Lung (tissue), 12 donors: Measurements from ENCODE around the gene PSME4. TPM values are rescaled to one million over a fixed set of nuclear protein-coding genes. Genes with fewer than 3 reads are reported as not detected.

Experiments
- ATAC-seq: fragments of 200-7000 bp; cut with Tn5 transposase; one replicate; pipeline ENCODE4 v1.9.1; 2020; ENCODE audit warnings: moderate number of reproducible peaks; ENCODE audit not compliant: insufficient read depth, low FRiP score
- DNase-seq, 3 donors: peaks; one replicate each; pipeline ENCODE4 v3.0.0-alpha.2; 2013 to 2017
- H3K27ac ChIP-seq, 2 donors: one replicate each; pipeline ENCODE4 v1.5.1; 2013; ENCODE audit warnings: mild to moderate bottlenecking in 2 of 2, moderate library complexity in 2 of 2, control low read depth in 1 of 2, inconsistent platforms in 1 of 2, low read depth in 1 of 2, low read length in 1 of 2
- H3K27me3 ChIP-seq, 3 donors: one replicate each; pipeline ENCODE4 v1.5.1; 2013; ENCODE audit warnings: low read length in 2 of 3; ENCODE audit not compliant: control insufficient read depth in 3 of 3, insufficient read depth in 3 of 3
- H3K36me3 ChIP-seq, 4 donors: one replicate each; pipeline ENCODE4 v1.5.1; 2013; ENCODE audit warnings: low read length in 4 of 4, mild to moderate bottlenecking in 1 of 4, moderate library complexity in 1 of 4; ENCODE audit not compliant: control insufficient read depth in 4 of 4, insufficient read depth in 4 of 4
- H3K4me1 ChIP-seq, 5 donors: one replicate each; pipeline ENCODE4 v1.5.1; 2013; ENCODE audit warnings: low read length in 5 of 5, mild to moderate bottlenecking in 2 of 5, moderate library complexity in 1 of 5; ENCODE audit not compliant: control insufficient read depth in 5 of 5, insufficient read depth in 5 of 5
- H3K4me3 ChIP-seq: one replicate; pipeline ENCODE4 v1.5.1; 2013; ENCODE audit warnings: mild to moderate bottlenecking, control low read depth, moderate library complexity
- H3K9ac ChIP-seq, 2 donors: one replicate each; pipeline ENCODE4 v1.5.1; 2013; ENCODE audit warnings: low read length in 2 of 2, control low read depth in 1 of 2; ENCODE audit not compliant: insufficient read depth in 1 of 2
- H3K9me3 ChIP-seq, 4 donors: one replicate each; pipeline ENCODE4 v1.5.1; 2013; ENCODE audit warnings: low read length in 3 of 4, mild to moderate bottlenecking in 1 of 4, moderate library complexity in 1 of 4; ENCODE audit not compliant: control insufficient read depth in 4 of 4, insufficient read depth in 3 of 4
- CTCF ChIP-seq: IDR thresholded peaks from 2 replicates; pipeline ENCODE4 v1.5.1; 2012; ENCODE audit warnings: mild to moderate bottlenecking; ENCODE audit errors: control extremely low read depth, extremely low read depth
- WGBS, 2 donors: extraction: QIAGEN DNeasy Blood & Tissue Kit; methylation state at CpG; one replicate each; pipeline ENCODE4 v1.1.7; 2013; 5-methylcytosine and 5-hydroxymethylcytosine counted together
- polyA plus RNA-seq, 2 donors: library from polyadenylated mRNA; stranded (reverse); fragments of 200-250 nt; gene quantifications; one replicate each; pipeline ENCODE4 v1.2.1, GENCODE V29; 2013
- total RNA-seq, 2 donors: library from RNA; depleted of rRNA in 1 of 2; stranded (reverse); fragments of >200 nt in 1 of 2; gene quantifications; one replicate each; pipeline ENCODE4 v1.2.1, GENCODE V29; 2014 to 2021
- donor health status: control.
- donor health status: control.
- donor health status: Bipolar disorder and iron deficiency.
- donor health status: healthy.
- donor health status: DM: yes; HTN: yes; CAD: no.

Gene PSME4
- total and polyA plus RNA-seq, 4 donors = 20.8 to 72.5 (median 44.9) TPM

DNA sequence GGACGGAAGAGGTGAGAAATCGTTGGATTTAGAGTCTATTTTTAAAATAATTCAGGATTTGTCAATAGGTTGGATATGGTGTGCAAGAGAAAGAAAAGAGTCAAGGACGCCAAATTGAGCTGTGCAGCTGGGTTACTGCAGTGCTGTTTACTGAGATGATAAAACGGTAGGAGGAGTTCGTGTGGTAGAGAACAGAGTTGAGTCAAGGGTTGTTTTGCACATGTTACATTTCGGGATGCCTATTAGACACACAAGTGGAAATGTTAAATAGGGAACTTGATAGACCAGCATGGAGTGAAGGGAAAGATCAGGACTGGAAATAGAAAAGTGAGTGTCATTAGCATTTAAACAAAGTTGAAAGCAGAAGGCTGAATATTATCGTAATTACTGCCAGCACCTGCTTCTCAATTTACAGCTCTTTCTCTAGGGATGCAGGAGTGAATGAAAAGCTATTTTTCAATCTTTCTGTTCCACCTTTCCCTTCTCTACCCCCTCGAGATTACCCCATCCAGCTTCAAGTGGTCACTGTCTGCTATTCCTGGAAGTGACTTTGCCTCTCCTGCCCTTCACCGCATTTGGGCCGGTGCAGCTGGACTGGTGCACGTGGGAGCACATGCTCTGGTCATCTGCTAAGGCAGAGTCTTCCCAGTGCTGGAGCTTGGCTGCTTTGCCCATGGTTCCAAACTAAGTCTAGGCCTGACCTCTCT is 141.4 kb downstream of the PSME4 start:
- H3K36me3 ChIP-seq = peaks cover 0 to 4% (median under 1%) of the 10 kb centered on the region in 4 donors
- no peaks in the 10 kb centered on the region for H3K9me3 ChIP-seq
- DNase-seq (no peak), ATAC-seq (no peak)
- no peak overlapping the region for H3K27ac ChIP-seq
- no peak overlapping the region for H3K9ac ChIP-seq
- H3K4me3 ChIP-seq = no peak overlapping the region
- no peak for TF ChIP-seq CTCF
- WGBS, 2 donors = 90 to 91% methylated on average over 11 of the region's 11 CpGs
- H3K27me3 ChIP-seq = no peaks in the 10 kb centered on the region
- H3K4me1 ChIP-seq = peaks cover 0 to 17% (median 6%) of the 10 kb centered on the region in 5 donors

DNA sequence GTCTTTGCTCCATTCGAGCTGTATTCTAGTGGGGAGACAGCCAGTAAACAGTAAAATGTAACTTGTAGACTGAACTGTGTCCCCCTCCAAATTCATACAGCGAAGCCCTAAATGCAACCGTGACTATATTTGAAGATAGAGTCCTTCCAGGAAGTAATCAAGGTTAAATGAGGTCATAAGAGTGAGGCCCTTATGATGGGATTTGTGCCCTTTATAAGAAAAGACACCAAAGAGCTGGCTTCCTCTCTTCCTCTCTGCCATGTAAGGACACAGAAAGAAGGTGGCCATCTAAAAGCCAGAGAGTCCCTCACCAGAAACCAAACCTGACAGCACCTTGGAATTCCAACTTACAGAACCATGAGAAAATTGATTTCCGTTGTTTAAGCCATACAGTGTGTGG is 142.5 kb downstream of the PSME4 start:
- TF ChIP-seq CTCF = no peak
- Histone ChIP-seq H3K27ac (no peak overlapping the region), H3K27me3 (no peaks in the 10 kb centered on the region), H3K36me3 (peaks cover 0 to 4% (median under 1%) of the 10 kb centered on the region in 4 donors), H3K9me3 (no peaks in the 10 kb centered on the region), H3K9ac (no peak overlapping the region), H3K4me1 (peaks cover 0 to 17% (median 6%) of the 10 kb centered on the region in 5 donors), H3K4me3 (no peak overlapping the region)
- ATAC-seq (no peak), DNase-seq (no peak)
- 94 to 98% methylated on average over 4 of the region's 4 CpGs for WGBS, 2 donors

DNA sequence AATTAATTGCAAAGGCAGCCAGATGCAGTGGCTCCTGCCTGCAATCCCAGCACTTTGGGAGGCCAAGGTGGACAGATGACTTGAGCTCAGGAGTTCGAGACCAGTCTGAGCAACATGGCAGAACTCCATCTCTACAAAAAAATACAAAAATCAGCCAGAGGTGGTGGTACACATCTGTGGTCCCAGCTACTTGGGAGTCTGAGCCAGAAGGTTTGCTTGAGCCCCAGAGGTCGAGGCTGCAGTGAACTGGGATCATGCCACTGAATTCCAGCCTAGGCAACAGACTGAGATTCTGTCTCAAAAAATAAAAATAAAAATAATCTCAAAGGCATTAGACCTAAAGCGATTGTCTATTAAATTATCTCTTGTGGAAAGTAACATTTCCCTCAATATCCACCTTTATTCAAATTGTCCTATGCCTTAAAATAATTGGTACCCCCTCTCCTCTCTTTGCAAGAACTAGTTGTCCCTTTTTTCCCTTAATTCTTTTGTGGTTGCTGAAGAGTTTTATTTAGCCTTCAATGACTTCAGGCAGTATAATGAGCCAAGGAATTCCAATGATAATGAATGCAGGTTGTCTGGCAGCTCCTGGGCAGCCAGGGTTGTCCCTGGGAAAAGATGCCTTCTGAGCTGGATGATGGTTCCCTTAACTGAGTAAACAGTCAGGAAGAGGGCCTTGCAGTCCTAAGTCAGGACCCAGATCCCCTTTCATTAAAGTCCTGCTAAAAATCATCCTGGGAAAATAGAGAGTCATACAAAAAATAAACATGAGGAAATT is 143.2 kb downstream of the PSME4 start:
- ATAC-seq (no peak), DNase-seq (no peak)
- 88 to 97% methylated on average over 3 of the region's 3 CpGs for WGBS, 2 donors
- Histone ChIP-seq H3K27ac (no peak overlapping the region), H3K27me3 (no peaks in the 10 kb centered on the region), H3K4me1 (peaks cover 0 to 17% (median 6%) of the 10 kb centered on the region in 5 donors), H3K36me3 (peaks cover 0 to 4% (median under 1%) of the 10 kb centered on the region in 4 donors), H3K9ac (no peak overlapping the region), H3K4me3 (no peak overlapping the region), H3K9me3 (no peaks in the 10 kb centered on the region)
- no peak for TF ChIP-seq CTCF
